Measurements from ENCODE around the gene ARAP1. TPM values are rescaled to one million over a fixed set of nuclear protein-coding genes. Genes with fewer than 3 reads are reported as not detected.

ARAP1 gene
- total RNA-seq, 1 donor from 2014 or later, result 95.2 TPM

DNA sequence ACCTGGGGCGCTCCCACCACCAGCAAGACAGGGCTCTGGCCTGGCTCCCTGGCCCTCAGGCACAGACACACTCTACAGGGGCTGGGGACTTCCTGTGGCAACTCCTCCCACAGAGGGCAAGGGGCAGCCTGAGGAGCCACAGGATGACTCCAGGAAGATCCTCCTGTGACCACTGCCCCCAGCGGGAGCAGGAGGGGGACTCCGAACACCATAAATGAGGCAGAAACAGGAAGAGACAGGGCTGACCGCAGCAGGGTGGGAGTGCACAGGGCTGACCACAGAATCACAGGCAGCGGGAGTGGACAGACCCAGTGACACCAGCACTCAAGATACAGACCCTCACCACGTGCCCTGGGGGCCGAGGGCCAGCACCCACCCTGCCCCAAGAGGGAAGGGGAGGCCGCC is 10.8 kb downstream of the ARAP1 start:
- no peak for DNase-seq (ENCODE audit: low spot score)
- intact Hi-C loops (cut with micrococcal nuclease), result no loop called here
- H3K4me1 Mint-ChIP-seq (ENCODE audit: low read depth), result peaks cover 47% of the 10 kb centered on the region

DNA sequence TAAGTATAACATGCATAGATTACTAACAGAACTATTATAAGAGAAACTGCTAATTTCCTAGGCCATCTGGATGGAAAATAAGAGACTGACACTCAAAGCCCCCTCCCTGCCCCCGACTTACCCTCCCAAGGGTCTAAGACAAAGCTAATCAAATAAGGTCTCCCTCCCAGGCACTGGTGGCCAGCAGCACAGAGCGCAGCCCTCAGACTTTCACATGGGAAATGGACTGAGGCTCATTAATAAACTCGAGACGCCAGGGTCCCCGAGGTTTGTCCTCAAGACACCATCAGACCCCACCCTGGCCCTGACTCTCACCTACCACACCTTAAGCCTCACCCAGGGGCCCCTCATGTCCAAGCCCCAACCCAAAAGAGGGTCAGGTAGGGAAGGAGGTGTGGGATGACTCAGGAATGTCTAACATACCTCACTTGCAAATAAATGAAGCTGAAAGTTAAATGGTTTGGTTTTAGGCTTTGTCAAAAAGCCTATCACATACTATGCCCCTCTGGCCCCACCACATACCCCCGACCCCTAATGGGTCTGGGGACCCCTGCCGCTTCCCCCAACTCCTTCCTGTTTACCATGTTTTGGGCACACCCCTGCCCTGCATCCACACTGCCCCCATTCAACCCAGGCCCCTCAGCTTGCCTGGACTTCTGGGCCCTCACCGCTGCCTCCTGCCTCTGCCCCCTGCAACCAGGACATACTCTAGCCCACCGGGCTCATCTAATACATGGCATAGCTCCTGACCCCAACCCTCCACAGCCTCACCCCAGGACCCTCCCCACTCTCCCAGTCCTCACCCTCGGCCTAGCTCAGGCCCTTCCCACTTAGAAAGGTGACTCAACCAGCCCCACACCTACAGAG is 11.4 kb downstream of the ARAP1 start:
- Mint-ChIP-seq H3K4me3 (ENCODE audit: low read depth) (no peak overlapping the region), H3K4me1 (ENCODE audit: low read depth) (peaks cover 50% of the 10 kb centered on the region), H3K9me3 (no peaks in the 10 kb centered on the region), H3K36me3 (ENCODE audit: low read depth) (peaks cover 6% of the 10 kb centered on the region), H3K27ac (peak overlapping the region; percentile 69), H3K27me3 (ENCODE audit: low read depth) (no peaks in the 10 kb centered on the region)
- intact Hi-C loops (cut with micrococcal nuclease), result no loop called here
- no peak for DNase-seq (ENCODE audit: low spot score)

More for the DNA sequence above, 10.8 kb downstream of the ARAP1 start:
- no peaks in the 10 kb centered on the region for H3K9me3 Mint-ChIP-seq
- no peaks in the 10 kb centered on the region for H3K27me3 Mint-ChIP-seq (ENCODE audit: low read depth)
- H3K27ac Mint-ChIP-seq, result peak overlapping the region; percentile 61
- H3K36me3 Mint-ChIP-seq (ENCODE audit: low read depth), result peaks cover 6% of the 10 kb centered on the region
- H3K4me3 Mint-ChIP-seq (ENCODE audit: low read depth), result no peak overlapping the region

DNA sequence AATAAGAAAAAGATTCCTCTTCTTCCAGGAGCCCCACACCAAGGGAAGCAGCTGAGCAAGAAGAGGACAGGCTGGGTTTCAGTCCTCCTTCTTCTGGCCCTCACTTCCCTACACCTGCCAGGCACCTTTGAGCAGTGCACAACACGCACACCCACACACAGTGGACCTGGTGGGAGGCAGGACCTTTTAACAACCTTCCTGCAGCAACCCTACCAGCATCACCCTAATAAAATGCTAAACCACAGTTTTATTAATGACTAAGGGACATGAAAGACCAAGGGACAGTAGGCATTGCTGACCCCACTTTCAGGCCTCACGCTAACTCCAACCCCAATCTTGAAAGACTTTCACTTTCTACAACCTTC is 12.2 kb downstream of the ARAP1 start:
- peaks cover 6% of the 10 kb centered on the region for H3K36me3 Mint-ChIP-seq (ENCODE audit: low read depth)
- no peaks in the 10 kb centered on the region for H3K27me3 Mint-ChIP-seq (ENCODE audit: low read depth)
- H3K27ac Mint-ChIP-seq, result peak overlapping the region; percentile 42
- no peak overlapping the region for H3K4me3 Mint-ChIP-seq (ENCODE audit: low read depth)
- H3K9me3 Mint-ChIP-seq, result no peaks in the 10 kb centered on the region
- no peak for DNase-seq (ENCODE audit: low spot score)
- intact Hi-C loops (cut with micrococcal nuclease), result no loop called here
- peaks cover 52% of the 10 kb centered on the region for H3K4me1 Mint-ChIP-seq (ENCODE audit: low read depth)

DNA sequence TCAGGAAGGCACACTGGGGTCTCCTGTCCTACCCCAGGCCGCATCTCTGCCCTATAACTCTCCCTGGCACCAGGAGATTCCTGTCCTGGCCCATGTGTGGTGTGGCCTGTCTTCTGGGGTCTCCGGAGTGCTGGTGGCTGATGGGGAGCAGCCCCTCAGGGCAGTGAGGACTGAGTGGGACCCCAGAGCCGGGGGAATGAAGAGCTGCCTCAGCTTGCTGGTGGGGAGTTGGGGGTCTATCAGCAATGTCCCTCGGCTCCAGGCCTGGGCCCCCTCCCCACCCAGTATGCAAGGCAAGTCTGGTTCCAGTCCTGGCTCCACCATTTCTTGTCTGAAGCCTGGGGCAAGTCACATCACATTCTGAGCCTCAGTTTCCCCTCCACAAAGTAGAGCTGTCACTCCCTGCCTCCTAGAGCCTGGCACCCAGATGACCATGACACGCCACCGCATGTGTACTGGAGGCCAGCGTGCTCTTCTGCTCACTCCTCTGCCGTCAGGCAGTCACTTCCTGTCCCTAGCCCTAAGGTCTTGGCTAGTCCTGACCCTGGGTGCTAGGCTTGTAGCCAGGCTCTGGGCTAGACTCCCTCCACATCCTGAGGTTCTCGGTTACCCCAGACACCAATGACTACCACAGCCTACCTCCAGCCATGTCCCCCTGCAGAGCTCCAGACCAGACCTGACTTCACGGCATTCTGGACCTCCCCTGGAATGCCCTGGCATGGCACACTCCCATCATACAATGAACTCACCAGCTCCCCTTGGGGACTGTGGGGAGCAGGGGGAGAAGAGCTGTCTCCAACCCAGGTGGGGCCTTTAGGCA is 12.8 kb downstream of the ARAP1 start:
- no peak for DNase-seq (ENCODE audit: low spot score)
- intact Hi-C loops (cut with micrococcal nuclease), result loop anchor here (5.0 kb wide), 1 partner anchor 73 kb away; the partner anchor contains the start of gene ATG16L2
- no peak overlapping the region for H3K4me3 Mint-ChIP-seq (ENCODE audit: low read depth)
- H3K4me1 Mint-ChIP-seq (ENCODE audit: low read depth), result peaks cover 52% of the 10 kb centered on the region
- peak overlapping the region; percentile 95 for H3K27ac Mint-ChIP-seq
- H3K9me3 Mint-ChIP-seq, result no peaks in the 10 kb centered on the region
- no peaks in the 10 kb centered on the region for H3K27me3 Mint-ChIP-seq (ENCODE audit: low read depth)
- peaks cover 6% of the 10 kb centered on the region for H3K36me3 Mint-ChIP-seq (ENCODE audit: low read depth)

DNA sequence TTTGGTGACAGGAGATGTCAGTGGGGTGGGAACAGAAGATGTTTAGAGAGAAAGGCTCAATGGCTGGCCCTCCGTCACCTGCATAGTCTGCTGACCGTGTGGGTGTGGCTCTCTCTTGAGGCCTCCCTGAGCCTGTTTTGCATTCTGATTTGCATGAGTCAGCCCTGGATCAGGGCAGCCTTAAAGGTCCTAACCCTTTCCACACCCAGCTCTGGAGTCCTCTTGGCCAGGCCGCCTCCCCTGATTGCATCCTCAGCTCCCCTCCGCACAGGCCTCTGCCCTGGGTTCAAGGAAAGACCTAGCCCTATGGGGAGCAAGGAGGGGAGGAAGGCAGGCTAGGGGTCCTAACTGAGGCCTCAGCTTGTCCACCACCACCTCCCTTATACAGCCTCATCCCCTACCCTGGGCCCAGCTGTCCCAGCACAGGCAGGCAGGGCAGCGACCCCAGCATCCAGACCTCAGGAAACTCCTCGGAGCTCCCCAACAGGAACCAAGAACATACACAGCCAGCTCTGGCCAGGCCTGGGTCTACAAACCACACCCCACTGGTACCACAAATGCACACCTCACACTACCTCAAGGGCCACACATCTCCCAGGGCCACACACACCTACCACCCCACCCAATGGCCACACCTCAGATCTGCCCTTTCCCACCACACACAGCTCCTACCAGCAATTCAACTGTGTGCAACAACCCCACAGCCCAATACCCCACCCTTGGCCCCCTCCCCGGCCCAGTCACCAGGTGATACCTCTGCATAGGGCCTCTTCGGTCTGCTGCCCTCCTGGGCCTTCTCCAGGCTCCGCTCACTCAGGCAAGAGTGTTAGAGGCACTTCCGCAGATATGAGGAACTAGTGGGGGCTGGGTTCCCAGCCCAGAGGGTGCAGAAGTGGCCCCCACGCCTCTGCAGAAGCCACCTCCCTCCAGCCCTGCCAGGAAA is 13.7 kb downstream of the ARAP1 start:
- peaks cover 6% of the 10 kb centered on the region for H3K36me3 Mint-ChIP-seq (ENCODE audit: low read depth)
- H3K9me3 Mint-ChIP-seq, result no peaks in the 10 kb centered on the region
- H3K4me1 Mint-ChIP-seq (ENCODE audit: low read depth), result peaks cover 46% of the 10 kb centered on the region
- H3K27ac Mint-ChIP-seq, result peak overlapping the region; percentile 95
- H3K27me3 Mint-ChIP-seq (ENCODE audit: low read depth), result no peaks in the 10 kb centered on the region
- no peak overlapping the region for H3K4me3 Mint-ChIP-seq (ENCODE audit: low read depth)
- intact Hi-C loops (cut with micrococcal nuclease), result loop anchor here (5.0 kb wide), 1 partner anchor 74 kb away; the partner anchor contains the start of gene ATG16L2
- no peak for DNase-seq (ENCODE audit: low spot score)

DNA sequence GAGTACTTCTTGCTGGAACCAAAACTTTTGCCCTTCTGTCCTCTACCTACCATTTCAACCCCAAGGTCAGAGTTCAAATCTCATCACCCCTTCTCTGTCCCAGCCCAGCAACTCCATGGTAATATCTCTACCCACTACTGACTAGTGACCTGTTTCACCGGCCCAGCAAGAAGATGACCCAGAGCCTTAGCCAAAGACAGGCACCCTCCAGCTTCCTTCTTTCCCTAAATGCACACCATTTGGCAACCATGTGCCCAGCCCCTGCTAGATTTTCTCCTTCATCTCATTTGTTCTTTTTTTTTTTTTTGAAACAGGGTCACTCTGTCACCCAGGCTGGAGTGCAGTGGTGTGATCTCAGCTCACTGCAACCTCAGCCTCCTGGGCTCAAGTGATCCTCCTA is 14.9 kb downstream of the ARAP1 start:
- no peaks in the 10 kb centered on the region for H3K27me3 Mint-ChIP-seq (ENCODE audit: low read depth)
- no peaks in the 10 kb centered on the region for H3K9me3 Mint-ChIP-seq
- peaks cover 46% of the 10 kb centered on the region for H3K4me1 Mint-ChIP-seq (ENCODE audit: low read depth)
- peak overlapping the region; percentile 95 for H3K27ac Mint-ChIP-seq
- intact Hi-C loops (cut with micrococcal nuclease), result loop anchor here (5.0 kb wide), 1 partner anchor 75 kb away; the partner anchor contains the start of gene ATG16L2
- peak overlapping the region; percentile 49 for H3K4me3 Mint-ChIP-seq (ENCODE audit: low read depth)
- DNase-seq (ENCODE audit: low spot score), result no peak
- peaks cover 6% of the 10 kb centered on the region for H3K36me3 Mint-ChIP-seq (ENCODE audit: low read depth)

DNA sequence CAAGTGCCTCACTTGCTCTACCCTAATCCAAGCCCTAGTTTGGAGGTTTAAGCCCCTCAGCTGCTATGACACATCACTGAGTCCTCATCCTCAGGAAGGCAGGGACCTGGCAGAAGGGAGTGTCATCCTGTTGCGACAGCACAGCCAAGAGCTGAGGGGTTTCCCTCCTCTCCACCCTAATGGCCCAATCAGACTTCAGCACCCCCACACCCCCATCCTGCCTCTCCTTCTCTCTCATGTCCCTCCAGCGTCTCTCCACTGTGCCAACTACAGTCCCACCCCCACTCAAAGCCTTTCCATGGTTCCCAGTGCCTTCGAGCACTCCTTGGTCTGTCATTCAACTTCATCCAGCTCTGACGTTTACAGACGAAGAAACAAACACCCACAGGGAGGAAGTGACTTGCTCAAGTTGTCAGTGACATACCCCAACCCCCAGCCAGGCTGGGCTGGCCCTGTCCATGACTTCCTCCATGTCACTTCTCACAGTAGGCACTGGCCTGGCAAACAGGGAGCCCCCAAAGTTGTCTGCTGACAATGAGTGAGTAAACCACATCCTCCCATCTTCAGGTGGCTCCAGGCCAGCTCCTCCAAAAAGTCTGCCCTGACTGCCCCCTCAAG is 15.6 kb downstream of the ARAP1 start:
- Mint-ChIP-seq H3K9me3 (no peaks in the 10 kb centered on the region), H3K4me3 (ENCODE audit: low read depth) (peak overlapping the region; percentile 49), H3K27ac (peak overlapping the region; percentile 95), H3K36me3 (ENCODE audit: low read depth) (peaks cover 7% of the 10 kb centered on the region), H3K27me3 (ENCODE audit: low read depth) (no peaks in the 10 kb centered on the region), H3K4me1 (ENCODE audit: low read depth) (peaks cover 45% of the 10 kb centered on the region)
- peak; percentile 54 for DNase-seq (ENCODE audit: low spot score)
- intact Hi-C loops (cut with micrococcal nuclease), result loop anchor here (1.0 to 5.0 kb wide), 3 partner anchors 14 to 76 kb away; partner anchors contain the start of genes ARAP1 and ATG16L2

DNA sequence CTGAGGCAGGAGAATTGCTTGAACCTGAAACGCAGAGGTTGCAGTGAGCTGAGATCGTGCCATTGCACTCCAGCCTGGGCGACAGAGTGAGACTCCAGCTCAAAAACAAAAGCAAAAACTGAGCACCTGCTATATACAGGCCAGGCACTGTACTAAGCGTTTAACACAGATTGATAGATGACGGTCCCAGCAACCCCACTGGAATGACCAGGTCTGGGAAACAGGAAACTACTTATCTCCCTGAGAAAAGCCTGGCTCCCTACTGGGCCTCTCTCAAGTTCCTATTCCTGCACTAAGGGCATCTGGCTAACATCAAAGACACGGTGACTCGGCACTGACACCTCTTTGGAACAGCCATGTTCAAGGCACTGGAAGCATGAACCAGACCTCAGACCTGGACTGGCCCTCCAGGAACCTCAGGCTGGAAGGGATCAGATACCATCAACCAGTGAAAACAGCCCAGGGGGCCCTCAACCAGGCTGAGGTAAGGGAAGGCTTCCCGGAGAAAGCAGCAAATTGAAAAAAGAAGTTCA is 16.6 kb downstream of the ARAP1 start:
- no peak overlapping the region for H3K4me3 Mint-ChIP-seq (ENCODE audit: low read depth)
- intact Hi-C loops (cut with micrococcal nuclease), result loop anchor here (1.0 to 5.0 kb wide), 3 partner anchors 13 to 77 kb away; partner anchors contain the start of genes ARAP1 and ATG16L2
- peak overlapping the region; percentile 28 for H3K27ac Mint-ChIP-seq

DNA sequence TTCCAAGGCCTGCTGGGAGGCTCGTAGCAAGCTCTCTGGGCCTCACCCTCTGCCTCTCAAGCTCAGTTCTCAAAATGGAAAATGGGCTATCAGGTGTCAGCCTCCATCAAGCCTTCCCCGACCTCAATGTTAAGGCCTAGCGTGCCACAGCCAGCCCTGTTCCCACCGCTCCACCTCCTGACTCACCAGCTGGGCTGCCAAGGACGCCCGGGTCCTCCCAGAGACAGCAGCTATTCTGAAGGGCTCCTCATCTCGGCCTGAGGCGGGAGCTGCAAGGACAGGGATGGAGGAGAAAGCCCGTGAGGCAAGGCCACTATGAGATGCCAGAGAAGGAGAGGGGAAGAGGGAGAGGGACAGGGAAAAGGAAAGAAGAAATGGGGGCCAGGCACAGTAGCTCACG is 19.9 kb downstream of the ARAP1 start:
- Mint-ChIP-seq H3K27ac (no peak overlapping the region), H3K27me3 (ENCODE audit: low read depth) (no peaks in the 10 kb centered on the region), H3K36me3 (ENCODE audit: low read depth) (peaks cover 14% of the 10 kb centered on the region), H3K9me3 (no peaks in the 10 kb centered on the region), H3K4me1 (ENCODE audit: low read depth) (peaks cover 14% of the 10 kb centered on the region), H3K4me3 (ENCODE audit: low read depth) (no peak overlapping the region)
- no peak for DNase-seq (ENCODE audit: low spot score)
- intact Hi-C loops (cut with micrococcal nuclease), result no loop called here

More for the DNA sequence above, 16.6 kb downstream of the ARAP1 start:
- H3K9me3 Mint-ChIP-seq, result no peaks in the 10 kb centered on the region
- H3K4me1 Mint-ChIP-seq (ENCODE audit: low read depth), result peaks cover 35% of the 10 kb centered on the region
- H3K27me3 Mint-ChIP-seq (ENCODE audit: low read depth), result no peaks in the 10 kb centered on the region
- no peak for DNase-seq (ENCODE audit: low spot score)
- peaks cover 16% of the 10 kb centered on the region for H3K36me3 Mint-ChIP-seq (ENCODE audit: low read depth)

DNA sequence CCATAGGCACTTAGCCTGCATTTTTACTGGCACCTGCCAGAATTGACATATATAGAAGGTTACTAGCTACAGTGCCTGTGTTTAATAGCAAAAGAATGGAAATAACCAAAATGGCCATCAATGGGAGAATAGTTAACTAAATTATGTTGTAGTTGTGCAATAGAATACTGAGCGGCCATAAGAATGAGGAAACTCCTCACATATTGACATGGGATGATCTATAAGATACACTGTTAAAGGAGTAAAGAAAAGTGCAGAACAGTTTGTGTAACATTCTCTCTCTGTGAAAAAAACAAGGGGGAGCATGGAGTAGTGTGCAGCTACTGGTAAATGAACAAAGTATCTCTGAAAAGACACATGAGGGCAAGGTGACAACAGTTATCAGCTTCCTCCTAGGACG is 21.5 kb downstream of the ARAP1 start:
- peaks cover 11% of the 10 kb centered on the region for H3K36me3 Mint-ChIP-seq (ENCODE audit: low read depth)
- no peaks in the 10 kb centered on the region for H3K27me3 Mint-ChIP-seq (ENCODE audit: low read depth)
- H3K27ac Mint-ChIP-seq, result no peak overlapping the region
- H3K9me3 Mint-ChIP-seq, result no peaks in the 10 kb centered on the region
- DNase-seq (ENCODE audit: low spot score), result no peak
- peaks cover 2% of the 10 kb centered on the region for H3K4me1 Mint-ChIP-seq (ENCODE audit: low read depth)
- intact Hi-C loops (cut with micrococcal nuclease), result no loop called here
- H3K4me3 Mint-ChIP-seq (ENCODE audit: low read depth), result no peak overlapping the region

DNA sequence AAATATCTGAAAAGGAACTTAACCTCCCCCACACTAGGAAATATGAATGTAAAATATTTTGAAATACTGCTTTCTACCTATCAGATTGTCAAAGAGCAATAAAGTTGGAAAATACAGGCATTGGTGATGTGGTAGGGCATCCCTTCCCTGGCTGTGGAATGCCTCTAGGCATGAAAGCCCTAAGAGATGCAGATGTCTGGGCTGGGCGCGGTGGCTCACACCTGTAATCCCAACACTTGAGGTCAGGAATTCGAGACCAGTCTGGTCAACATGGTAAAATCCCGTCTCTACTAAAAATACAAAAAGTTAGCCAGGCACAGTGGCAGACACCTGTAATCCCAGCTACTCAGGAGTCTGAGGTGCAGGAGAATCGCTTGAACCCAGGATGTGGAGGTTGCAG is 22.0 kb downstream of the ARAP1 start:
- Mint-ChIP-seq H3K9me3 (no peaks in the 10 kb centered on the region), H3K27me3 (ENCODE audit: low read depth) (no peaks in the 10 kb centered on the region), H3K4me1 (ENCODE audit: low read depth) (peaks cover 1% of the 10 kb centered on the region), H3K27ac (no peak overlapping the region), H3K4me3 (ENCODE audit: low read depth) (no peak overlapping the region), H3K36me3 (ENCODE audit: low read depth) (peaks cover 12% of the 10 kb centered on the region)
- intact Hi-C loops (cut with micrococcal nuclease), result no loop called here
- no peak for DNase-seq (ENCODE audit: low spot score)

All from activated T-helper 2 cell treated with anti-CD3 and anti-CD28 coated beads, Interferon-gamma antibody, Interleukin-2, Interleukin-4, amounts not matched to agents 10 μg/mL and 5 μg/mL and 100 μg/mL, durations not matched to agents 14 hours and 24 hours and 36 hours (primary cell).